ENCODE data around the gene HOTAIR.

GRCh38 chr12:53993162-53994008, 18.6 kb upstream of the HOTAIR start:
- TF ChIP-seq CTCF (IDR thresholded peaks at IDR 0.05) (no peak), EZH2 (IDR thresholded peaks at IDR 0.05) (peak; percentile 90)

Data from neural progenitor cell (in vitro differentiated cells).